Activated CD8-positive, alpha-beta memory T cell treated with anti-CD3 and anti-CD28 coated beads for 24 hours (primary cell): ENCODE measurements around the gene YTHDF1.
A peak's percentile ranks its signal among the peaks of the same experiment; 100 is the strongest.
"Not testable (repeated sequence)": the region's sequence is repeated elsewhere in the genome, so short reads cannot be mapped to it uniquely, and the experiment has no call there.

ENCODE experiments used
- DNase-seq: peaks from one replicate; pipeline ENCODE4 v3.0.0-alpha.2; 2020

Gene YTHDF1

GRCh38 chr20:63216041-63216848, at the start of gene YTHDF1:
TSS of gene YTHDF1 (minus strand) at chr20:63216131. CDS start at chr20:63215892, 239 bp downstream.
- peak; percentile 97 for DNase-seq

- DNase-seq = no peak
Observed at GRCh38 chr20:63264519-63264918, 48.6 kb upstream of the YTHDF1 start.

- DNase-seq = no peak
Observed at GRCh38 chr20:63264000-63264399, 48.1 kb upstream of the YTHDF1 start.

GRCh38 chr20:63262836-63263235, 46.9 kb upstream of the YTHDF1 start:
- no peak for DNase-seq

- no peak for DNase-seq
Observed at GRCh38 chr20:63261795-63262528, 46.0 kb upstream of the YTHDF1 start.

GRCh38 chr20:63261060-63261794, 45.3 kb upstream of the YTHDF1 start:
- DNase-seq = no peak

GRCh38 chr20:63260521-63260920, 44.6 kb upstream of the YTHDF1 start:
- DNase-seq = no peak

GRCh38 chr20:63259734-63260460, 44.0 kb upstream of the YTHDF1 start:
- no peak for DNase-seq

GRCh38 chr20:63258781-63259180, 42.9 kb upstream of the YTHDF1 start:
- DNase-seq = no peak

- DNase-seq = no peak
Observed at GRCh38 chr20:63257629-63258028, 41.7 kb upstream of the YTHDF1 start.

GRCh38 chr20:63256954-63257353, 41.0 kb upstream of the YTHDF1 start:
- no peak for DNase-seq

GRCh38 chr20:63255931-63256704, 40.2 kb upstream of the YTHDF1 start:
- no peak for DNase-seq

- DNase-seq = no peak
Observed at GRCh38 chr20:63254606-63255384, 38.9 kb upstream of the YTHDF1 start.

GRCh38 chr20:63254232-63254605, 38.3 kb upstream of the YTHDF1 start, which contains the start of gene NKAIN4:
TSS of gene NKAIN4 (minus strand) at chr20:63254463. CDS start at chr20:63254450, 13 bp downstream.
- no peak for DNase-seq

GRCh38 chr20:63253438-63254231, 37.7 kb upstream of the YTHDF1 start:
- DNase-seq = no peak

- no peak for DNase-seq
Observed at GRCh38 chr20:63253065-63253437, 37.1 kb upstream of the YTHDF1 start.

GRCh38 chr20:63252284-63252711, 36.4 kb upstream of the YTHDF1 start:
- no peak for DNase-seq

GRCh38 chr20:63251350-63251749, 35.4 kb upstream of the YTHDF1 start:
- not testable (repeated sequence) for DNase-seq

GRCh38 chr20:63249891-63250290, 34.0 kb upstream of the YTHDF1 start:
- no peak for DNase-seq
